HEK293T (cell line): ENCODE measurements around the gene DHRS1.

Experiments
- BHLHE40 ChIP-seq: fragments of 450-650 bp; IDR thresholded peaks from 2 replicates; pipeline ENCODE4 v1.6.1; 2016; ENCODE audit warnings: mild to moderate bottlenecking, moderate library complexity, borderline replicate concordance
- CTBP1 ChIP-seq: fragments of 450-650 bp; IDR thresholded peaks from 2 replicates; pipeline ENCODE4 v1.6.1; 2016; ENCODE audit warnings: borderline replicate concordance
- ELF4 ChIP-seq: fragments of 450-650 bp; IDR thresholded peaks from 2 replicates; pipeline ENCODE4 v1.6.1; 2017; ENCODE audit warnings: antibody characterized with exemption
- FOXK2 ChIP-seq: fragments of 450-650 bp; IDR thresholded peaks from 2 replicates; pipeline ENCODE4 v1.6.1; 2016; ENCODE audit warnings: mild to moderate bottlenecking
- FOXM1 ChIP-seq: fragments of 450-650 bp; IDR thresholded peaks from 2 replicates; pipeline ENCODE4 v1.6.1; 2017; ENCODE audit warnings: mild to moderate bottlenecking, borderline replicate concordance
- HDGF ChIP-seq: fragments of 450-650 bp; IDR thresholded peaks from 2 replicates; pipeline ENCODE4 v1.6.1; 2017; ENCODE audit warnings: antibody characterized with exemption, borderline replicate concordance
- LEF1 ChIP-seq: fragments of 450-650 bp; IDR thresholded peaks from 2 replicates; pipeline ENCODE4 v1.6.1; 2017; ENCODE audit warnings: mild to moderate bottlenecking, borderline replicate concordance
- NFRKB ChIP-seq: fragments of 450-650 bp; IDR thresholded peaks from 2 replicates; pipeline ENCODE4 v1.6.1; 2016; ENCODE audit warnings: mild to moderate bottlenecking, moderate library complexity
- SP1 ChIP-seq: fragments of 450-650 bp; IDR thresholded peaks from 2 replicates; pipeline ENCODE4 v1.6.1; 2017
- SUZ12 ChIP-seq: fragments of 450-650 bp; IDR thresholded peaks from 2 replicates; pipeline ENCODE4 v1.6.1; 2016; ENCODE audit warnings: mild to moderate bottlenecking
- TARDBP ChIP-seq: fragments of 450-650 bp; IDR thresholded peaks from 2 replicates; pipeline ENCODE4 v1.6.1; 2016
- ZNF384 ChIP-seq: fragments of 450-650 bp; IDR thresholded peaks from 2 replicates; pipeline ENCODE4 v1.6.1; 2016

GRCh38 chr14:24271834-24272263 is 27.7 kb downstream of the DHRS1 start:
- TF ChIP-seq ZNF384 (no peak), FOXM1 (no peak), NFRKB (no peak), BHLHE40 (no peak), SP1 (no peak), SUZ12 (no peak), FOXK2 (no peak), TARDBP (no peak), LEF1 (no peak), CTBP1 (no peak), HDGF (no peak), ELF4 (no peak)
